ENCODE results near the gene CLEC2D. TPM values are rescaled to one million over a fixed set of nuclear protein-coding genes. Genes with fewer than 3 reads are reported as not detected.

CLEC2D gene
- total and polyA plus RNA-seq, 2 donors (not counting 3 experiments of a cell fraction or from before 2014, with no cell fraction given): 1.8 to 4.1 TPM

DNA sequence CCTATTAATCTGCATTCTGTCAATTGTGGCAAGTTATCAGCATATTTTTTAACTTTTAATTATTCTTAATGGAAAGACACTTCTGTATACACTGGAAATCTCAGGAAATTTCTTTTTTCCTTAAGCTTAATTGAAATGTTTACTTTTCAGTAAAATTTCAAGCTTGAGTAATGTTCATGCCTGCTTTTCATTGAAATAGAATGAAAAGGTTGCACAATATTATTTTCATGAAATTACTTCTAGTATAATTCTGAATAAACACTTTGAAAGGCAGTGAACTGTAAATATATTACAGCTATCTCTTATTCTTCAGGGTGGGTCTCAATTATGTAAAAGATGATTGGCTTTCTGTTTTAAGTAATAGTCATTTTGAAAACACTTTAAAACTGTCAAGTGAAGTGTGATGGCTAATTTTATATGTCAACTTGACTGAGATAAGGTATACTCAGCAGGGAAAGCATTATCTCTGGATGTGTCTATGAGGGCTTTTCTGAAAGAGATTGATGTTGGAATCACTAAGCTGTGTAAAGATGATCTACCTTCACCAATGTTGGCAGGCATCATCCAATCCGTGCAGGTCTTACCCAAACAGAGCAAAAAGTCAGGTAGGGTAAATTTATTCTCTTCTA, 29.9 kb downstream of the CLEC2D start:
- H3K36me3 ChIP-seq (ENCODE audit: control insufficient read depth in 2 of 2, extremely low read depth in 1 of 2, insufficient read depth in 2 of 2, low read length in 2 of 2): peaks cover 0 to 2% of the 10 kb centered on the region in 2 experiments
- CTCF ChIA-PET: interaction anchor here (0.6 to 2.3 kb wide), 10 partner anchors 9 to 230 kb away, joined by 3 to 27 read pairs (median 4); no protein-coding TSS in a partner anchor
- H3K4me2 ChIP-seq (ENCODE audit: insufficient read depth, low read length): peak overlapping the region; percentile 79
- intact Hi-C loops (cut with micrococcal nuclease): no loop called here
- no peak overlapping the region for H2AFZ ChIP-seq (ENCODE audit: low read depth, low read length)
- no peaks in the 10 kb centered on the region for H4K20me1 ChIP-seq (replicated peaks; ENCODE audit: control insufficient read depth, extremely low read depth, insufficient read depth, low read length)
- BruUV-seq (replicated peaks): no TSS peak
- no peaks in the 10 kb centered on the region for H3K9me3 ChIP-seq (replicated peaks; ENCODE audit: control insufficient read depth, insufficient read depth, low read length)
- no peak overlapping the region for H3K4me3 ChIP-seq (replicated peaks in 1 of 3; ENCODE audit: insufficient read depth in 1 of 3, low read depth in 1 of 3, low read length in 3 of 3)
- H3K4me1 ChIP-seq (ENCODE audit: control insufficient read depth, extremely low read depth, insufficient read depth, low read length): peaks cover 17% of the 10 kb centered on the region
- POLR2A ChIA-PET: no interaction called here
- dilution Hi-C loops (cut with MboI; ENCODE audit: extremely low pct_ligation_motif_present, low sequenced_read_pairs): no loop called here
- FAIRE-seq (no peak), DNase-seq (ENCODE audit: low read depth, low spot score) (no peak)
- H3K79me2 ChIP-seq (ENCODE audit: control insufficient read depth, insufficient read depth, low read length): no peaks in the 10 kb centered on the region
- no peak overlapping the region for H3K9ac ChIP-seq (replicated peaks; ENCODE audit: extremely low read depth, insufficient read depth, low read length)
- H3K9me1 ChIP-seq (replicated peaks; ENCODE audit: control insufficient read depth, extremely low read depth, insufficient read depth, low read length): no peaks in the 10 kb centered on the region
- H3K27me3 ChIP-seq (ENCODE audit: control insufficient read depth in 2 of 2, insufficient read depth in 2 of 2, low read length in 2 of 2): no peaks in the 10 kb centered on the region
- TF ChIP-seq MYC (IDR thresholded peaks at IDR 0.05; ENCODE audit: low read depth, low read length) (no peak), GATA2 (IDR thresholded peaks at IDR 0.05; ENCODE audit: insufficient read depth, insufficient read length, low read depth, low read length) (no peak), POLR2A (IDR thresholded peaks at IDR 0.05; ENCODE audit: low read depth, low read length) (no peak), FOS (IDR thresholded peaks at IDR 0.05; ENCODE audit: borderline replicate concordance, insufficient read depth, low read length) (no peak), EZH2 (IDR thresholded peaks at IDR 0.05; ENCODE audit: borderline replicate concordance, low read depth, low read length, severe bottlenecking) (no peak), POLR2AphosphoS5 (IDR thresholded peaks at IDR 0.05; ENCODE audit: insufficient read depth, low read depth, low read length) (no peak), JUN (IDR thresholded peaks at IDR 0.05; ENCODE audit: borderline replicate concordance, insufficient read depth, insufficient read length, low read depth) (no peak)
- TF ChIP-seq, protein P1, sequence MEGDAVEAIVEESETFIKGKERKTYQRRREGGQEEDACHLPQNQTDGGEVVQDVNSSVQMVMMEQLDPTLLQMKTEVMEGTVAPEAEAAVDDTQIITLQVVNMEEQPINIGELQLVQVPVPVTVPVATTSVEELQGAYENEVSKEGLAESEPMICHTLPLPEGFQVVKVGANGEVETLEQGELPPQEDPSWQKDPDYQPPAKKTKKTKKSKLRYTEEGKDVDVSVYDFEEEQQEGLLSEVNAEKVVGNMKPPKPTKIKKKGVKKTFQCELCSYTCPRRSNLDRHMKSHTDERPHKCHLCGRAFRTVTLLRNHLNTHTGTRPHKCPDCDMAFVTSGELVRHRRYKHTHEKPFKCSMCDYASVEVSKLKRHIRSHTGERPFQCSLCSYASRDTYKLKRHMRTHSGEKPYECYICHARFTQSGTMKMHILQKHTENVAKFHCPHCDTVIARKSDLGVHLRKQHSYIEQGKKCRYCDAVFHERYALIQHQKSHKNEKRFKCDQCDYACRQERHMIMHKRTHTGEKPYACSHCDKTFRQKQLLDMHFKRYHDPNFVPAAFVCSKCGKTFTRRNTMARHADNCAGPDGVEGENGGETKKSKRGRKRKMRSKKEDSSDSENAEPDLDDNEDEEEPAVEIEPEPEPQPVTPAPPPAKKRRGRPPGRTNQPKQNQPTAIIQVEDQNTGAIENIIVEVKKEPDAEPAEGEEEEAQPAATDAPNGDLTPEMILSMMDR (IDR thresholded peaks at IDR 0.05; ENCODE audit: extremely low read depth in 1 of 2, insufficient read depth in 1 of 2, low read depth in 1 of 2, low read length in 2 of 2): no peak
- TF ChIP-seq, protein P2, sequence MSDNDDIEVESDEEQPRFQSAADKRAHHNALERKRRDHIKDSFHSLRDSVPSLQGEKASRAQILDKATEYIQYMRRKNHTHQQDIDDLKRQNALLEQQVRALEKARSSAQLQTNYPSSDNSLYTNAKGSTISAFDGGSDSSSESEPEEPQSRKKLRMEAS (IDR thresholded peaks at IDR 0.05; ENCODE audit: insufficient read depth, insufficient read length): no peak
- H3K27ac ChIP-seq (ENCODE audit: insufficient read depth, low read depth, low read length): peak overlapping the region; percentile 22

Measured in endothelial cell of umbilical vein (primary cell).